Type B pancreatic cell (in vitro differentiated cells): ENCODE measurements around the gene CHMP4B. TPM values are rescaled to one million over a fixed set of nuclear protein-coding genes. Genes with fewer than 3 reads are reported as not detected.

Experiments
- DNase-seq: peaks from one replicate; pipeline ENCODE4 v3.0.0; 2021; ENCODE audit warnings: mixed read lengths; ENCODE audit not compliant: unreplicated experiment; ENCODE audit errors: extremely low spot score
- H3K27ac Mint-ChIP-seq: 2 replicates; pipeline ENCODE4 v1.8.0; 2021; ENCODE audit warnings: mild to moderate bottlenecking, mixed read lengths
- H3K27me3 Mint-ChIP-seq: 2 replicates; pipeline ENCODE4 v1.8.0; 2021; ENCODE audit warnings: mixed read lengths
- H3K36me3 Mint-ChIP-seq: 2 replicates; pipeline ENCODE4 v1.8.0; 2021; ENCODE audit warnings: mixed read lengths
- H3K4me1 Mint-ChIP-seq: one replicate; pipeline ENCODE4 v1.8.0; 2021; ENCODE audit warnings: mixed read lengths; ENCODE audit not compliant: unreplicated experiment
- H3K4me3 Mint-ChIP-seq: 2 replicates; pipeline ENCODE4 v1.8.0; 2021; ENCODE audit warnings: mild to moderate bottlenecking, mixed read lengths
- H3K9me3 Mint-ChIP-seq: 2 replicates; pipeline ENCODE4 v1.8.0; 2021; ENCODE audit warnings: mixed read lengths
- CTCF ChIP-seq: fragments of 200-600 bp; sonication (generic); conservative IDR thresholded peaks from 2 replicates; pipeline ENCODE4 v1.5.0; 2021; ENCODE audit warnings: antibody characterized with exemption, mild to moderate bottlenecking
- total RNA-seq: library from RNA; stranded (reverse); gene quantifications from 2 replicates; pipeline ENCODE4 v1.2.1, GENCODE V29; 2021; ENCODE audit warnings: low replicate concordance

The CHMP4B gene
- total RNA-seq, 1 donor from 2014 or later: 111 TPM

GRCh38 chr20:33848391-33848790, 37.2 kb downstream of the CHMP4B start:
- Mint-ChIP-seq H3K9me3 (no peaks in the 10 kb centered on the region), H3K4me3 (no peak overlapping the region), H3K27me3 (no peaks in the 10 kb centered on the region), H3K4me1 (peaks cover 28% of the 10 kb centered on the region), H3K36me3 (peaks cover 45% of the 10 kb centered on the region), H3K27ac (no peak overlapping the region)
- TF ChIP-seq CTCF: no peak
- no peak for DNase-seq

GRCh38 chr20:33850159-33850558, 39.0 kb downstream of the CHMP4B start:
- no peak overlapping the region for H3K27ac Mint-ChIP-seq
- TF ChIP-seq CTCF: no peak

GRCh38 chr20:33851842-33852466, 40.8 kb downstream of the CHMP4B start:
- no peaks in the 10 kb centered on the region for H3K9me3 Mint-ChIP-seq
- H3K36me3 Mint-ChIP-seq: peaks cover 56% of the 10 kb centered on the region
- no peak overlapping the region for H3K4me3 Mint-ChIP-seq
- no peaks in the 10 kb centered on the region for H3K27me3 Mint-ChIP-seq
- peaks cover 7% of the 10 kb centered on the region for H3K4me1 Mint-ChIP-seq
- no peak for DNase-seq
- TF ChIP-seq CTCF: no peak
- no peak overlapping the region for H3K27ac Mint-ChIP-seq

More at GRCh38 chr20:33850159-33850558, 39.0 kb downstream of the CHMP4B start:
- Mint-ChIP-seq H3K4me3 (no peak overlapping the region), H3K4me1 (peaks cover 17% of the 10 kb centered on the region), H3K36me3 (peaks cover 52% of the 10 kb centered on the region), H3K27me3 (no peaks in the 10 kb centered on the region), H3K9me3 (no peaks in the 10 kb centered on the region)
- DNase-seq: no peak

GRCh38 chr20:33852626-33853506, 41.7 kb downstream of the CHMP4B start:
- Mint-ChIP-seq H3K9me3 (no peaks in the 10 kb centered on the region), H3K36me3 (peaks cover 61% of the 10 kb centered on the region), H3K27ac (no peak overlapping the region), H3K27me3 (no peaks in the 10 kb centered on the region), H3K4me1 (peaks cover under 1% of the 10 kb centered on the region), H3K4me3 (no peak overlapping the region)
- no peak for TF ChIP-seq CTCF
- DNase-seq: no peak

GRCh38 chr20:33853507-33853813, 42.3 kb downstream of the CHMP4B start:
- no peaks in the 10 kb centered on the region for H3K27me3 Mint-ChIP-seq
- peaks cover 66% of the 10 kb centered on the region for H3K36me3 Mint-ChIP-seq
- peaks cover 6% of the 10 kb centered on the region for H3K4me1 Mint-ChIP-seq
- DNase-seq: no peak
- no peak for TF ChIP-seq CTCF
- no peak overlapping the region for H3K27ac Mint-ChIP-seq
- H3K4me3 Mint-ChIP-seq: no peak overlapping the region
- no peaks in the 10 kb centered on the region for H3K9me3 Mint-ChIP-seq
